Fibroblast of the aortic adventitia (primary cell): Measurements from ENCODE around the gene CEP89. TPM values are rescaled to one million over a fixed set of nuclear protein-coding genes. Genes with fewer than 3 reads are reported as not detected.
A peak's percentile ranks its signal among the peaks of the same experiment; 100 is the strongest.
"Not testable (repeated sequence)": the region's sequence is repeated elsewhere in the genome, so short reads cannot be mapped to it uniquely, and the experiment has no call there.

Source experiments
- DNase-seq: peaks from one replicate; pipeline ENCODE4 v3.0.0-alpha.2; 2010; ENCODE audit warnings: low read depth
- H3K4me3 ChIP-seq: 2 replicates; pipeline ENCODE4 v1.5.1; 2011; ENCODE audit warnings: low read depth, mild to moderate bottlenecking, control low read depth, low read length, moderate library complexity
- total RNA-seq: library from RNA; depleted of rRNA; stranded (reverse); fragments of >200 nt; gene quantifications from 2 replicates; pipeline ENCODE4 v1.2.3, GENCODE V29; 2012; ENCODE audit warnings: low replicate concordance
- TF ChIP-seq, protein P1 (sequence below): IDR thresholded peaks from 2 replicates; pipeline ENCODE4 v1.5.1; 2011; ENCODE audit warnings: mild to moderate bottlenecking, low read length, control low read depth, inconsistent platforms; ENCODE audit not compliant: insufficient read depth

Gene CEP89
- total RNA-seq, 1 donor = 26.3 TPM

DNA sequence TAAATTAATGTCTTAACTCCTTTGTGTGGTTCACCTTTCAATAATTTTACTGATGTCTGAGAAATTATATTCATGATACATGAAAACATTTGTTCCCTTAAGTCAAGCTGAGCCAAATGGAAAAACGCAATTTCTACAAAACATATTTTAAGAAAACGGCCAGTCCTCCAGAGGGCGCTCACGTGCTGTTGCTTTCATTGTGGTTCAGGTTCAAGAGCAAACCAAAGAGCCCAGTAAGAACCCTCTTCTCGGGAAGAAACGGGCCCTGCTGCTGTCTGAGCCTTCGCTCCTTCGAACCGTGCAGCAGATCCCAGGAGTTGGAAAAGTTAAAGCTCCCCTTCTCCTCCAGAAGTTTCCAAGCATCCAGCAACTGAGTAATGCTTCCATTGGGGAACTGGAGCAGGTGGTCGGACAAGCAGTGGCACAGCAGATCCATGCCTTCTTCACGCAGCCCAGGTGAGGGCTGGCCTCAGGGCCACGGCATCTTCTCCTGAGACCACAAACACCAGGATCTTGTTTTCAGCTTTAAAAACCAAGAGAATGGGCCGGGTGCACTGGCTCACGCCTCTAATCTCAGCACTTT is 4.6 kb upstream of the CEP89 start:
- DNase-seq = peak; percentile 80
- H3K4me3 ChIP-seq = no peak overlapping the region
- TF ChIP-seq, protein P1, sequence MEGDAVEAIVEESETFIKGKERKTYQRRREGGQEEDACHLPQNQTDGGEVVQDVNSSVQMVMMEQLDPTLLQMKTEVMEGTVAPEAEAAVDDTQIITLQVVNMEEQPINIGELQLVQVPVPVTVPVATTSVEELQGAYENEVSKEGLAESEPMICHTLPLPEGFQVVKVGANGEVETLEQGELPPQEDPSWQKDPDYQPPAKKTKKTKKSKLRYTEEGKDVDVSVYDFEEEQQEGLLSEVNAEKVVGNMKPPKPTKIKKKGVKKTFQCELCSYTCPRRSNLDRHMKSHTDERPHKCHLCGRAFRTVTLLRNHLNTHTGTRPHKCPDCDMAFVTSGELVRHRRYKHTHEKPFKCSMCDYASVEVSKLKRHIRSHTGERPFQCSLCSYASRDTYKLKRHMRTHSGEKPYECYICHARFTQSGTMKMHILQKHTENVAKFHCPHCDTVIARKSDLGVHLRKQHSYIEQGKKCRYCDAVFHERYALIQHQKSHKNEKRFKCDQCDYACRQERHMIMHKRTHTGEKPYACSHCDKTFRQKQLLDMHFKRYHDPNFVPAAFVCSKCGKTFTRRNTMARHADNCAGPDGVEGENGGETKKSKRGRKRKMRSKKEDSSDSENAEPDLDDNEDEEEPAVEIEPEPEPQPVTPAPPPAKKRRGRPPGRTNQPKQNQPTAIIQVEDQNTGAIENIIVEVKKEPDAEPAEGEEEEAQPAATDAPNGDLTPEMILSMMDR = peak; percentile 92

DNA sequence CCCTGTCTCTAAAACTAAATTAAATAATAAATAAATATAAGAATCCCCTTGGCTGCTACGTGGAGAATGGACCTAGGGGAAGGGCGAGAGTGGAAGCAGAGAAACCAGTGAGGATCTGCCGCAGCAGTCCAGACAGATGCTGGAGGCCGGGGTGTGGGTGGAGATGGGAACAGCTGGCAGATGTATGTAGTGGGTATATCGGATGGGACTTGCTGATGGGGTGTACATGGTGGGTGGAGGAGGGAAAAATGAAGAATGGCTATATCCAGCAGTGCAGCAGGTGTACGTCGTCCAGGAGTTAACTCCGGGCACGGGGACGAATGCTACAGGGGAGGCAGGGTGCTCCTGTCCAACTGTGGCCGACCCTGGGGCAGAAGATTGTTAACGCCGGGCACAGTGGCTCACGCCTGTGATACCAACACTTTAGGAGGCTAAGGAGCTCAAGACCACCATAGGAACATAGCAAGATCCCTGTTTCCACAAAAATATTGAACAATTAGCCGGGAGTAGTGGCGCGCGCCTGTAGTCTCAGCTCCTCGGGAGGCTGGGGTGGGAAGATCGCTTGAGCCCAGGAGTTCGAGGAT is 654 bp downstream of the CEP89 start:
- DNase-seq = no peak
- peak overlapping the region; percentile 86 for H3K4me3 ChIP-seq
- TF ChIP-seq, protein P1 = no peak

DNA sequence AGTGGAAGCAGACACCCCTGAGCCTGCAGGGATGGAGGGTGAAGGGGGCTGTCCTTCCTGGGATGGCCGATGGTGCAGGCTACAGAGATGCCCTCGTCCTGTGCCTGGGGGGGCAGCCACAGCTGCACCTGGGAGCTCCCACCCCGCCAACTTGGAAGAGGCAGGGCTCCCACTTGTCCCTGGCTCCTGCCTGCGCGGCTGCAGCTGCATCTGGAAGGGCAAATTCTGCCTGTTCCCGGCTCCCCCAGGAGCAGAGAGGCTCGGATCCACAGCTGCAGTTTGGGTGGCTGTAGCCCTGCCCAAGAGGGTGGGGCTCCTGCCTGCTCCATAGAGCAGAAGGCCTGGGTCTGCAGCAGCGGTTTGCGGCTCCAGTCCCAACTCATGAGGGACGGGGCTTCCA is 2.2 kb downstream of the CEP89 start:
- TF ChIP-seq, protein P1 = no peak
- DNase-seq = no peak
- no peak overlapping the region for H3K4me3 ChIP-seq

DNA sequence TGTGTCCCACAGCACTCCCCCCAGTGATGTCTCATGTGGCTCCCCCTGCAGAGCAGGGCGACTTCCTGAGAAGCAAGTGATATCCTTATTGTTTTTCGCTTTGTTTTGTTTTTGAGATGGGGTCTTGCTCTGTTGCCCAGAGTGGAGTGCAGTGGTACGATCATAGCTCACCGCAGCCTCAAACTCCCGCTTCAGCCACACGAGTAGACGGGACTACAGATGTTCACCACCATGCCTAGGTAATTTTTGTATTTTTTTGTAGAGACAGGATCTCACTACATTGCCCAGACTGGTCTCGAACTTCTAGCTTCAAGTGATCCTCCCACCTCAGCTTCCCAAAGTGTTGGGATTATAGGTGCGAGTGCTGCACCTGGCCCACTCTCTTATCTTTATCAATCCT is 5.0 kb downstream of the CEP89 start:
- TF ChIP-seq, protein P1 = no peak
- H3K4me3 ChIP-seq = no peak overlapping the region
- DNase-seq = no peak

DNA sequence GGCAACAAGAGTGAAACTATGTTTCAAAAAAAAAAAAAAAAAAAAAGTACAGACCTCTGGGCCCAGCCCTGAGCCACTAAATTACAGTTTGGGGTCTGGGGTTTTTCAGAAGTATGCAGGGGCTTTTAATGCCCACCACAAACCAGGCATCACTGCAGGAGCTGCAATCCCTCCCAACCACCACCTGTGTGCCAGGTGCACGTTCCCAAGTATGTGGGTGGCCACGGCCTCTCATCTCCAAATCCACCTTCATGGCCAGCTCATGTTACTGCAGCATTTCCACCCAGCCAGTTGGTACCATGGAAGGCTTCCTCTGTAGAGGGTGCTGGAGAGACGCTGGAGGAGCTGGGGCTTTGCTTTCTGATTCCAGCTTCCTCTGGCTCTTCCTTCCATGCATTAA is 26.5 kb downstream of the CEP89 start:
- no peak overlapping the region for H3K4me3 ChIP-seq
- DNase-seq = no peak
- TF ChIP-seq, protein P1 = no peak

DNA sequence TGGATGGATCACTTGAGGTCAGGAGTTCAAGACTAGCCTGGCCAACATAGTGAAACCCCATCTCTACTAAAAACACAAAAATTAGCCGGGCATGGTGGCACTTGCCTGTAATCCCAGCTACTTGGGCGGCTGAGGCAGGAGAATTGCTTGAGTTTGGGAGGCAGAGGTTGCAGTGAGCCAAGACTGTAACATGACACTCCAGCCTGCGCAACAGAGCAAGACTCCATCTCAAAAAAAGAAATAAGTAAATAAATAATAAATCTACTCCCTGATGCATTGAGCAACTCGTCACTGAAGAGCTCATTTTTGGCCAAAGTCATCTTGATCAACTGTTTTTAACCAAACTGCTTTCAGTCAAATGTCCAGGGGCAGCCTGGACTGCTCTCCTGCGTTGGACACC is 30.5 kb downstream of the CEP89 start:
- H3K4me3 ChIP-seq, DNase-seq: not testable (repeated sequence)

DNA sequence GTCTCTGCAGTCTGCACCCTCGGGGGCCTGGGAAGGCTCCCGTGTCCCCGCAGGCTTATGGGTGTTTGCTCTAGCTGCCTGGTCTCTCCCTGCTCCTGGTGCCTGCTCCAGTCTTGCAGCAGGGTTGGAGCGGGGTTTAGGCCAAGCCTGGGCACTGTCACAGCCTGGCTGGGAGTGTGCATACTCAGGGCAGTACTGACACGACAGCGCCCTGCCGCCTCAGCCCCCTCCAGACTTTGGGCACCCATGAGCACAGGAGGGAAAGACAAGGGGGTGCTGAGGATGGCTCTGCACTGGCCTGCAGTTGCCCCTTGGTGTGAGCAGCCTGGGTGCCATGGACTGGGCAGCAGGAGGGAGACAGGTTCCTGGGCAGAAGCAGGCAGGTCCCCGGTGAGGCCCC is 35.7 kb downstream of the CEP89 start:
- TF ChIP-seq, protein P1 = no peak
- no peak for DNase-seq
- H3K4me3 ChIP-seq = no peak overlapping the region
